CD14-positive monocyte (primary cell): ENCODE measurements around the gene CYREN. TPM values are rescaled to one million over a fixed set of nuclear protein-coding genes. Genes with fewer than 3 reads are reported as not detected.

Experiments
- DNase-seq, 3 donors: peaks; one replicate each; pipeline ENCODE4 v3.0.0-alpha.2; 2011 to 2022
- H2AFZ ChIP-seq: 2 replicates; pipeline ENCODE4 v1.6.0; 2012; ENCODE audit warnings: mild to moderate bottlenecking, low read depth, low read length, inconsistent platforms; ENCODE audit not compliant: insufficient read depth, poor library complexity, severe bottlenecking
- H3K27ac ChIP-seq, 2 donors: 1 replicate in 1 of 2; 2 replicates in 1 of 2; pipeline ENCODE4 v1.5.1; 2012 to 2013; ENCODE audit warnings: low read length in 2 of 2, control low read depth in 1 of 2, inconsistent platforms in 1 of 2, low read depth in 1 of 2, mild to moderate bottlenecking in 1 of 2
- H3K27me3 ChIP-seq, 2 donors: one replicate each; pipeline versions ENCODE4 v1.6.0 to v1.6.1; 2011 to 2013; ENCODE audit warnings: low read length in 2 of 2; ENCODE audit not compliant: control insufficient read depth in 2 of 2, insufficient read depth in 2 of 2
- H3K36me3 ChIP-seq, 2 donors: replicated peaks in 1 of 2; 1 replicate in 1 of 2; 2 replicates in 1 of 2; pipeline versions ENCODE4 v1.5.1 to v1.6.1; 2012 to 2013; ENCODE audit warnings: low read length in 2 of 2, control low read depth in 1 of 2, inconsistent platforms in 1 of 2, mild to moderate bottlenecking in 1 of 2; ENCODE audit not compliant: insufficient read depth in 2 of 2, control insufficient read depth in 1 of 2
- H3K4me1 ChIP-seq, 2 donors: 1 replicate in 1 of 2; 2 replicates in 1 of 2; pipeline versions ENCODE4 v1.5.1 to v1.6.1; 2012 to 2013; ENCODE audit warnings: low read length in 2 of 2, control low read depth in 1 of 2, inconsistent platforms in 1 of 2, mild to moderate bottlenecking in 1 of 2, moderate library complexity in 1 of 2; ENCODE audit not compliant: insufficient read depth in 2 of 2, control insufficient read depth in 1 of 2
- H3K4me2 ChIP-seq: replicated peaks from 2 replicates; pipeline ENCODE3; 2012; ENCODE audit warnings: low read length, moderate library complexity, mild to moderate bottlenecking; ENCODE audit not compliant: poor library complexity, severe bottlenecking; ENCODE audit errors: extremely low read depth
- H3K4me3 ChIP-seq, 3 experiments: fragments of 200-600 bp in 1 of 3; sonication (generic) in 1 of 3; replicated peaks in 1 of 3; 1 replicate in 2 of 3; 2 replicates in 1 of 3; pipeline ENCODE4 v1.5.1; 2011 to 2013; ENCODE audit warnings: low read length in 3 of 3, mild to moderate bottlenecking in 3 of 3, control low read depth in 2 of 3, low read depth in 2 of 3, inconsistent platforms in 1 of 3, moderate library complexity in 1 of 3
- H3K79me2 ChIP-seq: 2 replicates; pipeline ENCODE4 v1.6.0; 2012; ENCODE audit warnings: mild to moderate bottlenecking, control low read depth, inconsistent platforms, low read length, moderate library complexity; ENCODE audit not compliant: insufficient read depth
- H3K9ac ChIP-seq: 2 replicates; pipeline ENCODE4 v1.6.0; 2017; ENCODE audit warnings: low read length, mild to moderate bottlenecking; ENCODE audit not compliant: insufficient read depth, poor library complexity, severe bottlenecking
- H3K9me3 ChIP-seq, 2 donors: replicated peaks in 1 of 2; 1 replicate in 1 of 2; 2 replicates in 1 of 2; pipeline versions ENCODE4 v1.5.1 to v1.6.1; 2012 to 2013; ENCODE audit warnings: low read length in 2 of 2, control low read depth in 1 of 2; ENCODE audit not compliant: control insufficient read depth in 1 of 2, insufficient read depth in 1 of 2
- H4K20me1 ChIP-seq: 2 replicates; pipeline ENCODE4 v1.6.0; 2012; ENCODE audit warnings: mild to moderate bottlenecking, low read length, control low read depth, moderate library complexity; ENCODE audit not compliant: insufficient read depth
- H3K27ac Mint-ChIP-seq, 7 donors: one replicate each; pipeline ENCODE4 v1.8.0; 2020; ENCODE audit warnings: mild to moderate bottlenecking in 7 of 7, mixed read lengths in 7 of 7, moderate library complexity in 6 of 7, inconsistent platforms in 2 of 7
- H3K27me3 Mint-ChIP-seq, 3 donors: one replicate each; pipeline ENCODE4 v1.8.0; 2021 to 2022; ENCODE audit warnings: low read depth in 3 of 3, mild to moderate bottlenecking in 3 of 3, mixed read lengths in 3 of 3, moderate library complexity in 3 of 3, inconsistent platforms in 1 of 3
- H3K36me3 Mint-ChIP-seq, 2 donors: one replicate each; pipeline ENCODE4 v1.8.0; 2020; ENCODE audit warnings: mixed read lengths in 2 of 2, inconsistent platforms in 1 of 2, mild to moderate bottlenecking in 1 of 2
- H3K4me1 Mint-ChIP-seq: one replicate; pipeline ENCODE4 v1.8.0; 2020; ENCODE audit warnings: mild to moderate bottlenecking, mixed read lengths
- H3K4me3 Mint-ChIP-seq, 2 donors: one replicate each; pipeline ENCODE4 v1.8.0; 2020; ENCODE audit warnings: mild to moderate bottlenecking in 2 of 2, mixed read lengths in 2 of 2, moderate library complexity in 1 of 2
- H3K9me3 Mint-ChIP-seq, 7 donors: one replicate each; pipeline ENCODE4 v1.8.0; 2020 to 2022; ENCODE audit warnings: mixed read lengths in 7 of 7, mild to moderate bottlenecking in 6 of 7, moderate library complexity in 6 of 7, inconsistent platforms in 2 of 7
- CTCF ChIP-seq: fragments of 200-600 bp; IDR thresholded peaks from one replicate; pipeline ENCODE4 v1.8.0; 2022; ENCODE audit warnings: antibody characterized with exemption, mild to moderate bottlenecking
- WGBS: methylation state at CpG from one replicate; pipeline ENCODE4 v1.1.5; 2013; ENCODE audit warnings: missing lambda C conversion rate; ENCODE audit not compliant: insufficient coverage; 5-methylcytosine and 5-hydroxymethylcytosine counted together
- intact Hi-C, 2 donors: fragments of 100-400 bp; cut with micrococcal nuclease; formaldehyde crosslinking; loops; one replicate each; pipeline versions ENCODE4 v1.15.0 to v1.15.1; 2023
- polyA plus RNA-seq, 3 donors: library from polyadenylated mRNA; depleted of rRNA in 1 of 3; unstranded in 2 of 3; stranded (reverse) in 1 of 3; fragments of 300-500 nt in 2 of 3; fragments of >200 nt in 1 of 3; fragmentation: Illumina TruSeq in 2 of 3; gene quantifications; 1 replicate in 2 of 3; 2 replicates in 1 of 3; pipeline ENCODE4 v1.2.3, GENCODE V29; 2012 to 2021

The CYREN gene
- polyA plus RNA-seq, 3 donors = 20.6 to 47.4 (median 40.1) TPM

- H3K27me3 ChIP-seq = no peaks in the 10 kb centered on the region
- H3K4me2 ChIP-seq = no peak overlapping the region
- Mint-ChIP-seq H3K27me3 (peaks cover 0 to 2% (median 0%) of the 10 kb centered on the region in 3 donors), H3K9me3 (peaks cover 33 to 58% (median 48%) of the 10 kb centered on the region in 7 donors), H3K4me1 (no peaks in the 10 kb centered on the region), H3K36me3 (peaks cover 56 to 59% of the 10 kb centered on the region in 2 donors), H3K4me3 (no peak overlapping the region), H3K27ac (no peak overlapping the region)
- H3K4me3 ChIP-seq = peak overlapping the region in 1 of 3 experiments; percentile 2
- DNase-seq = no peak
- no peak overlapping the region for H2AFZ ChIP-seq
- no peak for TF ChIP-seq CTCF
- H3K9me3 ChIP-seq = peaks cover 45% of the 10 kb centered on the region in 2 donors
- H4K20me1 ChIP-seq = no peaks in the 10 kb centered on the region
- no peaks in the 10 kb centered on the region for H3K79me2 ChIP-seq
- H3K4me1 ChIP-seq = no peaks in the 10 kb centered on the region
- H3K36me3 ChIP-seq = peaks cover 43 to 63% of the 10 kb centered on the region in 2 donors
- no peak overlapping the region for H3K9ac ChIP-seq
- intact Hi-C loops = no loop called here
- H3K27ac ChIP-seq = no peak overlapping the region
- 97% methylated on average over 30 of the region's 31 CpGs for WGBS
Measured at GRCh38 chr7:135181929-135182678, 11.6 kb upstream of the CYREN start.

- peaks cover 45% of the 10 kb centered on the region in 2 donors for H3K9me3 ChIP-seq
- Mint-ChIP-seq H3K4me3 (no peak overlapping the region), H3K9me3 (peaks cover 33 to 56% (median 48%) of the 10 kb centered on the region in 7 donors), H3K36me3 (peaks cover 49 to 52% of the 10 kb centered on the region in 2 donors), H3K27me3 (peaks cover 0 to 2% (median 0%) of the 10 kb centered on the region in 3 donors), H3K4me1 (no peaks in the 10 kb centered on the region), H3K27ac (no peak overlapping the region)
- H3K27ac ChIP-seq = no peak overlapping the region
- DNase-seq = no peak
- H2AFZ ChIP-seq = no peak overlapping the region
- H3K9ac ChIP-seq = no peak overlapping the region
- no peaks in the 10 kb centered on the region for H3K27me3 ChIP-seq
- H3K79me2 ChIP-seq = no peaks in the 10 kb centered on the region
- no peak for TF ChIP-seq CTCF
- peak overlapping the region in 1 of 3 experiments; percentile 2 for H3K4me3 ChIP-seq
- intact Hi-C loops = no loop called here
- no peak overlapping the region for H3K4me2 ChIP-seq
- peaks cover 35 to 55% of the 10 kb centered on the region in 2 donors for H3K36me3 ChIP-seq
- H4K20me1 ChIP-seq = no peaks in the 10 kb centered on the region
- no peaks in the 10 kb centered on the region for H3K4me1 ChIP-seq
- 100% methylated on average over 1 of the region's 3 CpGs for WGBS
Measured at GRCh38 chr7:135181261-135181928, 10.9 kb upstream of the CYREN start.
